WTC11 (cell line): ENCODE measurements around the gene MYLK2. TPM values are rescaled to one million over a fixed set of nuclear protein-coding genes. Genes with fewer than 3 reads are reported as not detected.

Source experiments
- ATAC-seq: fragments of 200-7000 bp; cut with Tn5 transposase; 2 replicates; pipeline ENCODE4 v1.10.0; 2021; ENCODE audit warnings: mild to moderate bottlenecking, moderate library complexity
- CTCF ChIA-PET: fragments of 300-600 bp; sonication (Branson Sonifier 250); formaldehyde crosslinking; loops from one replicate; lab custom pipeline; 2021; ENCODE audit warnings: antibody characterized with exemption; lab: Charles Lee
- POLR2A ChIA-PET: fragments of 350-600 bp; sonication (Branson Sonifier 250); formaldehyde crosslinking; loops from one replicate; lab custom pipeline; 2021; ENCODE audit warnings: antibody characterized with exemption; lab: Charles Lee
- DNase-seq: peaks from one replicate; pipeline ENCODE4 v3.0.0; 2021; ENCODE audit warnings: low spot score
- H3K27ac Mint-ChIP-seq: 2 replicates; pipeline ENCODE4 v1.8.0; 2021; ENCODE audit warnings: mixed read lengths
- H3K27me3 Mint-ChIP-seq: 2 replicates; pipeline ENCODE4 v1.8.0; 2021; ENCODE audit warnings: low read depth, mild to moderate bottlenecking, moderate library complexity, mixed read lengths
- H3K36me3 Mint-ChIP-seq: 2 replicates; pipeline ENCODE4 v1.8.0; 2021; ENCODE audit warnings: mixed read lengths
- H3K4me1 Mint-ChIP-seq: 2 replicates; pipeline ENCODE4 v1.8.0; 2022; ENCODE audit warnings: mixed read lengths
- H3K4me3 Mint-ChIP-seq: 2 replicates; pipeline ENCODE4 v1.8.0; 2021; ENCODE audit warnings: mild to moderate bottlenecking, moderate library complexity, mixed read lengths
- H3K9me3 Mint-ChIP-seq: 2 replicates; pipeline ENCODE4 v1.8.0; 2021; ENCODE audit warnings: mixed read lengths
- AR ChIP-seq: fragments of 250-450 bp; sonication (Bioruptor Pico); IDR thresholded peaks from 2 replicates; pipeline ENCODE4 v1.9.0; 2021; ENCODE audit warnings: mild to moderate bottlenecking
- ARID4B ChIP-seq: sonication (generic); formaldehyde crosslinking; IDR thresholded peaks from 2 replicates; pipeline ENCODE4 v1.8.0; 2023; ENCODE audit warnings: missing genetic modification reagents, mild to moderate bottlenecking, borderline replicate concordance
- CREB1 ChIP-seq: sonication (generic); formaldehyde crosslinking; IDR thresholded peaks from 2 replicates; pipeline ENCODE4 v1.8.0; 2023; ENCODE audit warnings: mild to moderate bottlenecking, missing genetic modification reagents
- CTCF ChIP-seq: fragments of 200-600 bp; IDR thresholded peaks from 2 replicates; pipeline ENCODE4 v1.8.0; 2022; ENCODE audit warnings: antibody characterized with exemption
- FOXP1 ChIP-seq: sonication (generic); formaldehyde crosslinking; IDR thresholded peaks from 2 replicates; pipeline ENCODE4 v1.8.0; 2022; ENCODE audit warnings: missing genetic modification reagents, mild to moderate bottlenecking, moderate library complexity, borderline replicate concordance
- FOXP4 ChIP-seq: sonication (generic); formaldehyde crosslinking; IDR thresholded peaks from 2 replicates; pipeline ENCODE4 v1.8.0; 2022; ENCODE audit warnings: mild to moderate bottlenecking, missing genetic modification reagents
- JAZF1 ChIP-seq: fragments of 250-450 bp; sonication (Bioruptor Pico); IDR thresholded peaks from 2 replicates; pipeline ENCODE4 v1.9.0; 2021; ENCODE audit warnings: moderate library complexity, mild to moderate bottlenecking, inconsistent platforms
- MAX ChIP-seq: sonication (generic); formaldehyde crosslinking; IDR thresholded peaks from 2 replicates; pipeline ENCODE4 v1.8.0; 2022; ENCODE audit warnings: mild to moderate bottlenecking, missing genetic modification reagents
- NR3C1 ChIP-seq: sonication (generic); formaldehyde crosslinking; conservative IDR thresholded peaks from 2 replicates; pipeline ENCODE4 v1.8.1; 2023; ENCODE audit warnings: low read depth, mild to moderate bottlenecking, missing genetic modification reagents
- PREB ChIP-seq: sonication (generic); formaldehyde crosslinking; IDR thresholded peaks from 2 replicates; pipeline ENCODE4 v1.8.1; 2022; ENCODE audit warnings: mild to moderate bottlenecking, missing genetic modification reagents, moderate library complexity, borderline replicate concordance
- SP1 ChIP-seq: sonication (generic); formaldehyde crosslinking; conservative IDR thresholded peaks from 2 replicates; pipeline ENCODE4 v1.8.1; 2022; ENCODE audit warnings: missing genetic modification reagents
- TCF7 ChIP-seq: sonication (generic); formaldehyde crosslinking; IDR thresholded peaks from 2 replicates; pipeline ENCODE4 v1.8.0; 2022; ENCODE audit warnings: mild to moderate bottlenecking, low read depth, missing genetic modification reagents, moderate library complexity
- ZNF138 ChIP-seq: sonication (generic); formaldehyde crosslinking; conservative IDR thresholded peaks from 2 replicates; pipeline ENCODE4 v1.8.1; 2022; ENCODE audit warnings: mild to moderate bottlenecking, moderate library complexity, missing genetic modification reagents
- ZNF281 ChIP-seq: sonication (generic); formaldehyde crosslinking; IDR thresholded peaks from 2 replicates; pipeline ENCODE4 v1.8.0; 2023; ENCODE audit warnings: mild to moderate bottlenecking, missing genetic modification reagents
- total RNA-seq: library from RNA; stranded (reverse); gene quantifications from 3 replicates; pipeline ENCODE4 v1.2.3, GENCODE V29; 2021

The MYLK2 gene
- total RNA-seq, 1 experiment from 2014 or later = 0.28 TPM

- TF ChIP-seq ZNF281 (CRISPR knock-in tag) = no peak
Observed at GRCh38 chr20:31881945-31882344, 62.8 kb downstream of the MYLK2 start (continued).

- CTCF ChIA-PET = no interaction called here
- no peak overlapping the region for H3K4me3 Mint-ChIP-seq
- peaks cover 35% of the 10 kb centered on the region for H3K27me3 Mint-ChIP-seq
- H3K27ac Mint-ChIP-seq = no peak overlapping the region
- ATAC-seq = no peak
- POLR2A ChIA-PET = no interaction called here
- TF ChIP-seq CREB1 (CRISPR knock-in tag) (no peak), TCF7 (CRISPR knock-in tag) (no peak), ZNF138 (CRISPR knock-in tag) (no peak), NR3C1 (CRISPR knock-in tag) (no peak), PREB (CRISPR knock-in tag) (no peak), CTCF (no peak), AR (CRISPR knock-in tag) (no peak), SP1 (CRISPR knock-in tag) (no peak), FOXP4 (no peak), FOXP1 (CRISPR knock-in tag) (no peak), MAX (CRISPR knock-in tag) (no peak), ARID4B (CRISPR knock-in tag) (no peak), JAZF1 (CRISPR knock-in tag) (no peak)
- H3K36me3 Mint-ChIP-seq = no peaks in the 10 kb centered on the region
- no peak for DNase-seq
- H3K9me3 Mint-ChIP-seq = no peaks in the 10 kb centered on the region
- H3K4me1 Mint-ChIP-seq = no peaks in the 10 kb centered on the region; the same call in 1 of the 2 replicates
Observed at GRCh38 chr20:31883829-31884228, 64.7 kb downstream of the MYLK2 start.
